Measurements from ENCODE around the gene SPSB4.

DNA sequence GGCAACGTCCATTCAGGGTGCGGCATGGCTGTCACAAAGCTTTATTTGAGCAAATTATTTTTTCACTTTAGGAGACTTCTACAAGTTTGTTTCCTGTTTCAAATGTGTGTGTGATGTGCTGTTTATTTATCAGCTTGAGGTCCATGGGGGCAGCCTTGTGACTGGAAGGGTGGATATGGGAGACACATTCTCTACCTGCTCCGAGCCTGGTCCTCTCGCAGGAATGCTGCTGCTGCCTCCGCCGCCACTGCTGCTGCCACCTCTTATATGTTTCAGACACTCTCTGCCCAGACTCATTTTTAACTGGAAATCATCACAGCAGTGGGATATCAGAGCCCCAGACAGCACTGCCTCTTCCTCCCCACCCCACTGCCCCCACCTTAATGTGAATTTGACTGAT is 97.0 kb downstream of the SPSB4 start:
- TF ChIP-seq EZH2 (IDR thresholded peaks at IDR 0.05; ENCODE audit: low read length, missing control alignments) = no peak
- TF ChIP-seq, protein P1, sequence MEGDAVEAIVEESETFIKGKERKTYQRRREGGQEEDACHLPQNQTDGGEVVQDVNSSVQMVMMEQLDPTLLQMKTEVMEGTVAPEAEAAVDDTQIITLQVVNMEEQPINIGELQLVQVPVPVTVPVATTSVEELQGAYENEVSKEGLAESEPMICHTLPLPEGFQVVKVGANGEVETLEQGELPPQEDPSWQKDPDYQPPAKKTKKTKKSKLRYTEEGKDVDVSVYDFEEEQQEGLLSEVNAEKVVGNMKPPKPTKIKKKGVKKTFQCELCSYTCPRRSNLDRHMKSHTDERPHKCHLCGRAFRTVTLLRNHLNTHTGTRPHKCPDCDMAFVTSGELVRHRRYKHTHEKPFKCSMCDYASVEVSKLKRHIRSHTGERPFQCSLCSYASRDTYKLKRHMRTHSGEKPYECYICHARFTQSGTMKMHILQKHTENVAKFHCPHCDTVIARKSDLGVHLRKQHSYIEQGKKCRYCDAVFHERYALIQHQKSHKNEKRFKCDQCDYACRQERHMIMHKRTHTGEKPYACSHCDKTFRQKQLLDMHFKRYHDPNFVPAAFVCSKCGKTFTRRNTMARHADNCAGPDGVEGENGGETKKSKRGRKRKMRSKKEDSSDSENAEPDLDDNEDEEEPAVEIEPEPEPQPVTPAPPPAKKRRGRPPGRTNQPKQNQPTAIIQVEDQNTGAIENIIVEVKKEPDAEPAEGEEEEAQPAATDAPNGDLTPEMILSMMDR (conservative IDR thresholded peaks at IDR 0.05 in 1 of 2, IDR thresholded peaks at IDR 0.05 in 1 of 2; ENCODE audit: low read depth in 1 of 2, low read length in 2 of 2) = no peak
